GM15510 (cell line): ENCODE data around the gene PTX4.

Experiments
- POLR2A ChIP-seq: IDR thresholded peaks from 3 replicates; pipeline ENCODE4 v1.6.1; 2011; ENCODE audit warnings: borderline replicate concordance; ENCODE audit not compliant: insufficient read length; ENCODE audit errors: extremely low read depth

The PTX4 gene

DNA sequence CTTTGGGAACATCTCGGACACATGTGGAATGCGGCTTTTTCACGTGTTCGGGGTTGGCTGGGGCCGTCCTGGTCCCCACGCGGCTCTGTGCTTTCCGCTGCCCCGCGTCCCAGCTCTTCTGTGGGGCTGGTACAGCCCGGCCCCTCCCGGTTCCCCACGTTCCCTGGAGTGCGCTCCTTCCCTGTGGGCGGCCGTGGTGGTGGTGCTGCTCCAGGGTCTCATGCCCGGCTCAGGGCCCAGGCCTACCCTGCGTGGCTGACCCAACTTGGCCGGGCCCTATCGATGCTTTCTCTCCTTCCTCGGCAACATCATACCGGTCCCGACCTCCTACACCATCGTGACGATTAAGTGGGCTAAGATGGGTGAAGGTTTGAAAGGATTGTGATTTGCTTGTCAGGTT lies 7.7 kb upstream of the PTX4 start:
- TF ChIP-seq POLR2A, result no peak

- no peak for TF ChIP-seq POLR2A
Observed at GRCh38 chr16:1495889-1496262, 7.1 kb upstream of the PTX4 start.

DNA sequence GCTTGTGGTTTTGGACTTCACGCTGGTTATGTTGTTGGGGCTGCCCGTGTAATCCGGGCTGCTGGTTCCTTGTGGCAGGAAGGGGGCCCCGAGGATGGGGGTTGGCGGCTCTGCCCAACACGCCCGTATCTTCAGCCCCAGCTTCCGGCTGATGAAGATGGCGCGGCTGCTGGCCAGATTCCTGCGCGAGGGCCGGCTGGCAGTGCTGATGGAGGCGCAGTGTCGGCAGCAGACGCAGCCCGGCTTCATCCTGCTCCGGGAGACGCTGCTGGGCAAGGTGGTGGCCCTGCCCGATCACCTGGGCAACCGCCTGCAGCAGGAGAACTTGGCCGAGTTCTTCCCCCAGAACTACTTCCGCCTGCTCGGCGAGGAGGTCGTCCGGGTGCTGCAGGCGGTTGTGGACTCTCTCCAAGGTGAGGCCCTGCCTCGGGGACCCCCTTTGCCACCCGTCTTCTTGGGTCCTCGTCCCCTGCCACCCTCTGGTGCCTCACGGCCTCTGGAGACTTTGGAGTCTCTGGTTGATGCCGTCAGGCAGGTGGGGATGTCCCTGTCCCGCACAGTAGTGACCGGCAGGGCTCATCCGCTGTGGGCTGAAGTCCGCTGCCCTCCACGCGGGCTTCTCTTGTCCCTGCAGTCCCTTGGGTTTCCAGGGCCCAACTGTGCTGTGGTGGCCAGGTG lies 6.6 kb upstream of the PTX4 start:
- no peak for TF ChIP-seq POLR2A

GRCh38 chr16:1494711-1495110 lies 6.0 kb upstream of the PTX4 start:
- TF ChIP-seq POLR2A, result no peak

GRCh38 chr16:1494129-1494640 lies 5.4 kb upstream of the PTX4 start:
- TF ChIP-seq POLR2A, result no peak

DNA sequence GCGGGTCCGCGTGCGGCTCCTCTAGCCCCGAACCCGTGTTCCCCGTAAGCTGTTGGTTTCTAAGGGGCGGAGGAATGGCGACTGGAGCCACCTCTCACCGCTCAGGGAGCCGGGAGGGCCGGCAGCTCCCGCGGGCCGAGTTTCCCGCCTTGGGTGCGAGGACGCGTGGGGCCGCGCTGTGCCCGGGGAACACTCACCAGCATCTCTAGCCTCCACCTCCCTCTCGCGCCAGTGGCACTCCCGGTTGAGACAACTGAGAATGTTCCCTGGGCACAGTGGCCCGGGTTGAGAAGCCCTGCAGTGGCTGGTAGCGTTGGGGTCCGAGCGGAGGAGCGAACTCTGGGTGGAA lies 5.0 kb upstream of the PTX4 start:
- no peak for TF ChIP-seq POLR2A

DNA sequence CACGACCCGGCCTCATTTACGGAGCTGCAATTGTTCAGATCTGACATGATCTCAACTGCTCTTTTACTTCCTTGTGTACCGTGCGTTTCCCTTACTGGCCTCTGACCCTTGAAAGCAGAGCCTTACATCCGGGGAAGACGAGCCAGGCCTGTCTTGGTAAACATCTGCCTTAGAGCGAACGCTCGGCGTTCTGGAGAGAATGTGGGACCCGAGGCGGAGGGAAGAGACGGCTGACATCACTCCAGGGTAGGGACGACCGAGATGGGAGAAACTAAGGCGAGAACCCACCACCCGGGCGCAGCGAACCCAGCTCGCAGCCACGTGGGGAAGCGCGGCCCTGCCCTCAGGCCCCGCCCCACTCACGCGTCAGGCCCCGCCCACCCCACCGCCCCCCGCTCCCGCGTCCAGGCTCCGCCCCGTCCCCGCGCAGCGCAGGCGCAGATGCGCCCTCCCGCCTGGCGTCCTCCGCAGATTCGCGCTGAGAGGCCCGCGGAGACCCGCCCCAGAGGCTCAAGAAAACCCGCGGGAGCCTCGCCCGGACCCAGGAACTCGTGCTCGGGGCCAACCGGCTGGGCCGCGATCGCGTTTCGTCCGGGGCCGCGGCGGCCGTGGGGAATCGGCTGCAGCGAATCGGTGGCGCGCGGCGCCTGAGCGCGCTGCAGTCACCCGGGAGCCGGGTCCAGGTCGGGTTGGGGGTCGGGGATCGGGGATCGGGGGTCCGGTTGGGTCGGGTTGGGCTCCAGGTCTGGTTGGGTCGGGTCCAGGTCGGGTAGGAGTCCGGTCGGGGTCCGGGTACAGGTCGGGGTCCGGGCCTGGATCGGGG lies 4.4 kb upstream of the PTX4 start, which contains the start of gene TELO2:
TELO2 (plus strand) TSS at position 438 of the 823 bp plus-strand sequence. CDS start 922 bp downstream, outside the sequence.
- TF ChIP-seq POLR2A, result peak; percentile 61

DNA sequence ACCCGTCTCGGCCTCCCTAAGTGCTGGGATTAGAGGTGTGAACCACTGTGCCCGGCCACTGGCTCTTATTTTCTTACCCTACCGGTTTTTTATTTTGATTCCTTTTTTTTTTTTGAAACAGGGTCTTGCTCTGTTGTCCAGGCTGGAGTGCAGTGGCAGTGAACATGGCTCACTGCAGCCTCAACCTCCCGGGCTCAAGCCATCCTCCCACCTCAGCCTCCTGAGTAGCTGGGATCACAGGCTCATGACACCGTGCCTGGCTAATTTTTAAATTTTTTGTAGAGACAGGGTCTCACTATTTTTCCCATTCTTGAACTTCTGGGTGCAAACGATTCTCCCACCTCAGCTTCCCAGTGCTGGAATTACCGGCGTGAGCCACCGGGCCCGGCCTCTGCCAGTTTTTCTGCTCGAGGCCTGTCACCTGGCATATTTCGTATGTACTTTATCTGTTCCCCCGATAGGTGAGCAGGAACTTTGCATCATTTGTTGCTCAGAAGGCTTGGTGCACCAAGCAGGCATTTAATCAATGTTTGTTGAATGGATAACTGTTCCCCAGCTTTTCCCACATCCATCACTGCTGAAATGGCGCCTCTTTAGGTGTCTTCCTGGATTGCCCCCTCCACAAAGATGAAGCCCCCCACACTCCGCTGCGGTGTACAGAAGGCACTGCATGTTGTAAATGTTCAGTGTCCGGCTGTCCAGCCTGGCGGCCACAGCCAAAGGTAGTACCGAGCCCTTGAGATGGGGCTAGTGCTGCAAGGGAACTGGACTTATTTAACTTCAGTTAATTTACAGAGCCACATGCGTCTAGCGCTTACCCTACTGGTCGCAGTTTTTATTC lies 3.6 kb upstream of the PTX4 start:
- TF ChIP-seq POLR2A, result no peak

DNA sequence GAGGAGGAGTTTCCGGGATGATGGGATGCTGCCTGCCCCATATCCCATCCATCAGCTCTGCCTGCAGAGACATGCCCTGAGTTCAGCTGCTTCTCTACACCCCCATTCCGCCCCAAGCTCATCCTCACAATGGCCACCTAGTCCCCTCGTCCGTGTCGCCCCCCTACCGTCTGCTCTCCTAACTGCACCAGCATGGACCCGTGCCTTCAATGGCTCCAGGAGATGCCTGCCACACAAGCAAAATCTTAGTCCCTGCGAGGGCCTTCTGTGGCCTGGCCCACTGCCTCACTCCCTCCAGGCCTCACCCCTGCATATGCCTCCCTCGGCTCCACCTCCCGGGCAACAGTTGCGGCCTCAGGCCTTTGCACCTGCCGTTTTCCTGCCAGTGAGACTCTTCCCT lies 2.6 kb upstream of the PTX4 start:
- no peak for TF ChIP-seq POLR2A

GRCh38 chr16:1489077-1489476 lies 333 bp upstream of the PTX4 start:
- no peak for TF ChIP-seq POLR2A

GRCh38 chr16:1488054-1488601 lies 616 bp downstream of the PTX4 start:
- no peak for TF ChIP-seq POLR2A

DNA sequence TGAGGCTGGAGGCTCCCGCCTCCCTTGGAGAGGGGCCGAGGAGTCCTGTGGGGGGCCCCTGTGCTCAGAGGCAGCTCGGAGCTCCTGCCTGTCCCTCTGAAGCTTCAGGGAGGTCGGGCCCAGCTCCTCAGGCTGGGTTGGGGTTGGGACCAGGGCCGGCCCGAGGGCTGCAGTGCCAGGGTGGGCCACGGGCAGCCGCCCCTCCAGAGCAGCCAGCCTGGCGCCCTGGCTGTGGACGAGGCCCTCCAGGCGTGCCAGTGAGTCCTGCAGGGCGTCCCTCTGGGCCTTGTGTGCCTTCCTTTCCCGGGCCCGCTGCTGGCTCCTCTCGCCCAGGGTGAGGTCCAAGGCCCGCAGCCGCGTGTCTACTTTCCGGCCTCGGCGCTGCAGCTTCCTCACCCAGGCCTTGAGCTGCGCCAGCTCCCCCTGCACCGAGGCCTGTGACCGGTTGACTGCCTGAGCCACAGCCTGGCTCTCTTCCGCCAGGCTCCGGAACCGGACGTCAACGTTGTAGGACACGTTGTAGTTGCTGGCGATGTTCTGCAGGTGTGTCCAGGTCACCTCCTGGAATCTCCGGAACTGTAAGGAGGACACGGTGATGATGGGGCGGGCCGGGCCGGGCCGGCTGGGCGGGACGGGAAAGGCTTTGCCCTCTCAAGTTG lies 1.2 kb downstream of the PTX4 start:
- TF ChIP-seq POLR2A, result no peak

DNA sequence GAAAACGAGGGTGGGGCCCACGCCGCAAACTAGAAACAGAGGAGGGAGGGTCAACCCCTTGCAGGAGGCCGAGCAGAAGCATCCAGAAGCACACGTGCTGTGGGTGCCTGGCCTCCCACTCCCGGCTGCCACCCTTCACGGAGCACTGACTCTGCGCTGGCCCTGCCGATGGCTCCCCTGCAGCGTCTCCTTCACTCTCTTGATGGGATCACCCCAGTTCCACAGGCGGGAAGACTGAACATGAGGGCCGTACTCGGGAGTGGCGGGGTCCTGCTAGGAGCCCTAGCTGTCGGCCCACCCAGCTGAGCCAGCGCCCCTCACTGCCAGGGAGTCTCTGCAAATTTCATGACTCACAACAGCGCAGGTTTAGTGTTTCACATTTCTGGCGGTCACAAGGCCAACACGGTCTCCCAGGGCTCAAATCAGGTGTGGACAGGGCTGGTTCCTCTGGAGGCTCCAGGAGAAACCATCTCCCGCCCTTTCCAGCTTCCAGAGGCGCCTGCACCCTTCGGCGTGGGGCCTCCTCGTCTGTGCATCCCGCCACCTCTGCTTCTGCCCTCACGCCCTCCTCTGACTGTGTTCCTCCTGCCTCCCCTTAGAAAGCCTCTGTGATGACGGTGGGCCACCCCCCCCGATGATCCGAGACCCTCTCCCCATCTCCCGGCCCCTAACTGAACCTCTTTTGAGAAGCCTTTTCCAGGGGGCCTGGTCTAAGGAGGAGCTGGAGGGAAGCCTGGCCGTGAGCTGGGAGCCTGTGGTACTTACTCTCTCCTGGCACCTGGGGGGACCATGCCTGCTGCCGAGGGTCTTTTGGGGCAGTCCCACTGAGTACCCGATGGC lies 2.0 kb downstream of the PTX4 start:
- no peak for TF ChIP-seq POLR2A
